NCI-H82 (cell line): ENCODE data around the gene S1PR4.
"Not testable (repeated sequence)": the region's sequence is repeated elsewhere in the genome, so short reads cannot be mapped to it uniquely, and the experiment has no call there.

ENCODE experiments used
- DNase-seq: peaks from one replicate; lab custom pipeline; 2025; lab: John Stamatoyannopoulos, UW

Gene S1PR4

GRCh38 chr19:3153286-3154230 lies 25.0 kb upstream of the S1PR4 start:
- no peak for DNase-seq

DNA sequence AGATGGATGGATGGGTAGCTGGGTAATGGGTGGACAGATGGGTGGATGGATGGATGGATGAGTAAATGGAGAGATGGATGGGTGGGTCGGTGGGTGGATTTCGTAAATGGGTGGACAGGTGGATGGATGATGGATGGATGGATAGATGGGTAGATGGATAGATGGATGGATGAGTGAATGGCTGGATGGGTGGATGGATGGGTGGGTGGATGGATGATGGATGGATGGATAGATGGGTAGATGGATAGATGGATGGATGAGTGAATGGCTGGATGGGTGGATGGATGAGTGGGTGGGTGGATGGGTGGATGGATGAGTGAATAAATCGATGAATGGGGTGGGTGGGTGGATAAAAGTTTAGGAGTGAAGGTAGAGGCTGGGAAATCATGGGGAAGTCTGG lies 24.1 kb upstream of the S1PR4 start:
- DNase-seq = not testable (repeated sequence)

DNA sequence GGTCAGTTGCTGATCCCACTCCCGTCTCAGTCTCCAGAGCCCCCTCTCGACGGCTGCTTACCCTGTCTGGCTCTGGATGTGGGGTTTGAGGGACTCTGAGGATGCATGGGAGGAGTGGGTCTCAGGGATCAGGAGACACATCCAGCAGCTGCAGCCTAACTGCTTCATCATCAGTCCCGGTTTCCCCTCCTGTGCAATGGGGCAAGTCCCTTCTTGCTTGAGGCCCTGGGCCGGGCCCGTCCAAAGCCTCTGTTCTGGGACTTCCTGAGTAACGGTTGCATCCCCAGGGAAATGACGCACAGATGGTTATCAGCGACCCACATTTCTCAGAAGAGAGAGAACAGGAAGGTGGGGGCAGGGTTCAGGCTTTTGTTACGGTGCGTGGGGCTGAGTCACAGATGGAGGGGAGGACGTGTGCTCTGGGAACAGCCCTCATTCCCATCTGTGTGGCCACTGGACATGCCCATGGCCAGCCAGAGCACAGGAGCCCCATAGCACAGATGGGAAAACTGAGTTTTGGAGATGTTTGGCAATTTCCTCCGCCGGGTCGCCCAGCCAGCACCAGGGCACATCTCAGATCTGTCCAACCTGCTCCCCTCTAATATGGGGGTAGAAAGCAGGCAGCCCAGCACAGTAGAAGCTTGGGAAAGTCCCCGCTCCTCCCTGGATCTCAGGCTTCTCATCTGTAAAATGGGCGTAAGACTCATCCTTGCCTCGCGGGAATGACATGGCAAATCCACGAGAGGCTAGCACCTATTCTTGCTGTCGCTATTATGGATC lies 23.4 kb upstream of the S1PR4 start:
- peak; percentile 21 for DNase-seq

DNA sequence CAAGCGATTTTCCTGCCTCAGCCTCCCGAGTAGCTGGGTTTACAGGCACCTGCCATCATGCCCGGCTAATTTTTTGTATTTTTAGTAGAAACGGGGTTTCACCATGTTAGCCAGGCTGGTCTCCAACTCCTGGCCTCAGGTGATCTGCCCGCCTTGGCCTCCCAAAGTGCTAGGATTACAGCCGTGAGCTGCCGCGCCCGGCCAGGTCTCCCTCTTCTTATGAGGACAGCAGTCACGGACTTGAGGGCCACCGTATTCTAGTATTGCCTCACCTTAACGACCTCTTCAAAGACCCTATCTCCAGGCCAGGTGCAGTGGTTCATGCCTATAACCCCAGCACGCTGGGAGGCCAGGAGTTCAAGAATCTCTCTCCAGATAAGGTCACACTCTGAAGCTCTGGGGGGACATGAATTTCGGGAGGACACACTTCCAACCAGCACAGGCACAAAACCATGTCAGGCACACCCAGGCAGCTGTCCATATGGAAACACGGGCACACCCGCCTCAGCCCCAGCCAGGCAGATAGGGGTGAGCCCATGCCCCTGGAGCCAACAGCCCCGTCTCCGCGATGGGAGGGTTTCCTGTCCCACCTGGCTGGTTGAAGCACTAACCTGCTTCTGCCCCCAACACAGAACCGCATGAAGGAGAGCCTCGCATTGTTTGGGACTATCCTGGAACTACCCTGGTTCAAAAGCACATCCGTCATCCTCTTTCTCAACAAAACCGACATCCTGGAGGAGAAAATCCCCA lies 21.3 kb upstream of the S1PR4 start:
- no peak for DNase-seq

DNA sequence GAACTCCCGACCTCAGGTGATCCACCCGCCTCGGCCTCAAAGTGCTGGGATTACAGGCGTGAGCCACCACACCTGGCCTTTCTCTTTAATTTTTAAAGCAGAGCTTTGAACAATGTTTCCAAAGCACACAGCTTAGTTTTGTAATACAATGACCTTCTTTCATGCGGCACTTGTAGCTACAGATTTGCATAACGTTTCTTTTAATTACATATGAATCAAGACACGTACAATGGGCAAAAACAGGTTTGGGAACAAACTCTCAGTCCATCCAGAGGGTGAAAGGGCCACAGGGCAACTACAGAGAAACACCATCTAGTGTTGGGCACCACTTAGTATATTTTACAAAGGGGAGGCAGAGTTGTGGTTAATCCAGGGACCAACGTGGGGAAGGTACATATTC lies 19.0 kb upstream of the S1PR4 start:
- no peak for DNase-seq

DNA sequence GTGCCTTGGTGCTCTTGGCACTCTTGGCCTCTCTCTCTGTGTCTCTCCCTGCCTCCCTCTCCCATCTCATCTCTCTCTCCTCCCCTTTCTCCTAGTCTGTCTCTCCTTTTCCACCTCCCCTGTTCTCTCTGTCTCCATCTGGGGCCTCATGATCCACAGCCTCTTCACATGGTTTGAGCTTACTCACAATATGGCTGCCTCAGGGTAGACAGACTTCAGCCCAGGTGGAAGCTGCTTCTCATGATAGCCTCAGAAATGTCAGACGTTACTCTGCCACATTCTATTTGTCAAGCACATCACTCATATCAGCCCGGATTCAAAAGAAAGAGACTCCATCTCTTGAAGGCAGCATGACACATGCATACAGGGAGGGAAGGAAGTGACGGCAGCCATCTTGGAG lies 18.4 kb upstream of the S1PR4 start:
- DNase-seq = no peak

DNA sequence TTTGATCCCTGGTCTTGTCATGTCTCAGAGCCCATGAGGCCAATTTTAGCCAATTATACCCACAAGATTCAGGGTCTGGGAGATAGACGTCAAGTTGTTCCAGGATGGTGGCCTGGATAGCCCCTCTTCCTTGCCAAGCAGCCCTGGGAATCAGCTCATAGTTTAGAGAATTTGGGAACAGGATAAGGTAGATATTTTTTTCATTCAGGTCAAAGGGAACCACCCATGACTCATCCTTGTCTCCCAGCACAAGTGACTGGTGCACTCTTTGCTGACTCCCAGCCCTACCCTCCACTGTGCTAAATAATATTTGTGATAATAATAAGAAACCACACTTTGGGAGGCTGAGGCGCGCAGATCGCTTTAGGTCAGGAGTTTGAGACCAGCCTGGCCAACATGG lies 17.1 kb upstream of the S1PR4 start:
- no peak for DNase-seq

DNA sequence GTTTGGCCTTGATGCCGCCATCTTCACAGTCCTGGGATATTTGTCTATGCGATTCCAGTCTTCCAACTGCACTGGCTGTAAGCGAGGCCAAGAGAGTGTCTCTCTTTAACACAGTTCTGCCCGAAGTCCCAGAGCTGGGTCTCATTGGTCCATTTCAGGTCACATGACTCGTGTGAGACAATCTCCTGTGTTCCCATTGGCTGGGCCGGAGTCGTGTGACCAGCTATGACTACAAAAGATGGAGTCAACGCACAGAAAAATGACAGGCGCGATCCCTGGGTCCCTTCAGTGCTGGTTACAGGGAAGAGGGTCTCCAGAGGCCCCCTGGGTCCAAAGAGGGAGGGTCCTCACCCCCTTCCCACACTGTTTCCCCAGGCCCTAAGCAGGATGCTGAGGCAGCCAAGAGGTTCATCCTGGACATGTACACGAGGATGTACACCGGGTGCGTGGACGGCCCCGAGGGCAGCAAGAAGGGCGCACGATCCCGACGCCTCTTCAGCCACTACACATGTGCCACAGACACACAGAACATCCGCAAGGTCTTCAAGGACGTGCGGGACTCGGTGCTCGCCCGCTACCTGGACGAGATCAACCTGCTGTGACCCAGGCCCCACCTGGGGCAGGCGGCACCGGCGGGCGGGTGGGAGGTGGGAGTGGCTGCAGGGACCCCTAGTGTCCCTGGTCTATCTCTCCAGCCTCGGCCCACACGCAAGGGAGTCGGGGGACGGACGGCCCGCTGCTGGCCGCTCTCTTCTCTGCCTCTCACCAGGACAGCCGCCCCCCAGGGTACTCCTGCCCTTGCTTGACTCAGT lies 15.9 kb upstream of the S1PR4 start:
- DNase-seq = peak; percentile 34

DNA sequence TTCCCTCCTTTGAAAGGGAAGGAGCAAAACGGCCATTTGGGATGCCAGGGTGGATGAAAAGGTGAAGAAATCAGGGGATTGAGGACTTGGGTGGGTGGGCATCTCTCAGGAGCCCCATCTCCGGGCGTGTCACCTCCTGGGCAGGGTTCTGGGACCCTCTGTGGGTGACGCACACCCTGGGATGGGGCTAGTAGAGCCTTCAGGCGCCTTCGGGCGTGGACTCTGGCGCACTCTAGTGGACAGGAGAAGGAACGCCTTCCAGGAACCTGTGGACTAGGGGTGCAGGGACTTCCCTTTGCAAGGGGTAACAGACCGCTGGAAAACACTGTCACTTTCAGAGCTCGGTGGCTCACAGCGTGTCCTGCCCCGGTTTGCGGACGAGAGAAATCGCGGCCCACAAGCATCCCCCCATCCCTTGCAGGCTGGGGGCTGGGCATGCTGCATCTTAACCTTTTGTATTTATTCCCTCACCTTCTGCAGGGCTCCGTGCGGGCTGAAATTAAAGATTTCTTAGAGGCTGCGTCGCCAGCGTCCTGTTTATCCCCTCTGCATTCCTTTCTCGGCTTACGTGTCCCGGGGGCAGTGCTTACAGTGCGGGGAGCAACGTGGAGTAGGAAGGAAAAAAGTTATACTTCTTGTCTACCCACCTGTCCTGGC lies 15.2 kb upstream of the S1PR4 start:
- DNase-seq = peak; percentile 79

DNA sequence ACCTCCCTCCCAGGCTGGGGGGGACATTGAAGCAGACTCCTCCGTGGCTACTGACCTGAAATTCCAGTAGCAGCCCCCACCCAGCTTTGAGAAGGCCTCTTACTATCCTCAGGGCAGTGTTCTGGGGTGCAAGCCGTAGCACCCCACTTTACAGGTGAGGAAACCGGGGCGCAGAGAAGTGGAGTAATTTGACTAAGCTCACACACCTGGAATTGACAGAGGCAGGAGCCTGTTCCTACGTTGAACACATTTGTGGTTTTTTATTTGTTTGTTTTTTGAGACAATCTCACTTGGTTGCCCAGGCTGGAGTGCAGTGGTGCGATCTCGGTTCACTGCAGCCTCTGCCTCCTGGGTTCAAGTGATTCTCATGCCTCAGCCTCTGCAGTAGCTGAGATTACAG lies 14.6 kb upstream of the S1PR4 start:
- DNase-seq = no peak

DNA sequence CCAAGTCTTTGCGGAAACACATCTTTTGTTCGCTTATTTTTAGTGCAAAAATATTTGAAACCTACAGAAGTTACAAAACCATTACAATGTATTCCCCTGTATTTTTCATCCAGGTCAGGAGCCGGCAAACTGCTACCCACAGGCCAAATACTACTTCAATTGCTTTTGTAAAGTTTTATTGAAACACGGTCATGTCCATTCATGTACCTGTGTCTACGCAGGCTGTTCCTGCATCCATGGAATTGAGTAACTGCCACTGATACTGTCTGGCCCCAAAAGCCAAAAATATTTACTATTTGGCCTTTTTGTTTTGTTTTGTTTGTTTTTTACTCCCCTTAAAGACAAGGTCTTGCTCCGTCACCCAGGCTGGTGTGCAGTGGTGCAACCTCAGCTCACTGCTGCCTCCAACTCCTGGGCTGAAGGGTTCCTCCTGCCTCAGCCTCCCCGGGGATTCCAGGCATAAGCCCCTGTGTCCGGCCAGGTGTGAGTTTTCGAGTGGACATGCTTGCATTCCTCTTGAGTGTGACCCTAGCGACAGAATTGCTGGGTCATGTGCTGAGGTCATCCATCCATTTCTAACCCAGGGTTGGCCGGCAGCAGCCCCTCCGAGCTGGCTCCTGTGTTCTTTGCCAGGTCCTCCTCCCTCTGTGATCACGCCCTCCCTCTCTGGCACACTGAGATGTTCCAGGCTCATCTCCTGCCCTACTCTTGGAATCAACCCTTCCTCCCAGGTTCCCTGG lies 10.9 kb upstream of the S1PR4 start:
- no peak for DNase-seq

DNA sequence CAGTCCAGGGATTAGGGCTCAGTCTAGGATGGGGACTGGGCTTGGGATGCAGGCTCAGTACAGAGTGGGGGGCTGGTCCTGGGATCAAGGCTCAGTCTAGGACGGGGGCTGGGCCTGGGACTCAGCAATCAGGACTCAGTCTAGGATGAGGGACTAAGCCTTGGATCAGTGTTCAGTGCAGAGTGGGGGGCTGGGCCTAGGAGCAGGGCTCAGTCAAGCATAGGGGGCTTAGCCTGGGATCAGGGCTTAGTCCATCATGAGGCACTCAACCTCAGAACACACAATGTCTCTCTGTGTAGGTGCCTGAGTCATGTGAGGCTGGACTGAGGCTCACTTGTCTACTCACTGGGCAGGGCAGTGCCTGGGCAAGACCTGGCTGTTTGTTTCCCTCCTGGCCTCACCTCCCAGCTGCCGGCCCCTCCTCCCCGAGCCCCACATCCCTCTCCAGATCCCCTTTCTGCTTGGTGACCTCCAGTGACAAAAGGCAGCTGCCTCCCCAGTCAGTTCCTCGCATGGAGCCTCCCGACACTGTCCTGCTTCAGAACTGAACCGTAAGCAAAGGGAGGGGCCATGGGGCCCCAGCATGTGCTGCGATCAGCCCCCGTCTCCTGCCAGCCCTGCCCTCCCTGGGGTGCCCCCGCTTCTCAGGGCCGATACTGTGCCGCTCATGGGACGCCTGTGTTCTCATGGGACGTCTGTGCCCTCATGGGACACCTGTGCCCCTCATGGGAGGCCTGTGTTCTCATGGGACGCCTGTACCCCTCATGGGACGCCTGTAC lies 6.5 kb upstream of the S1PR4 start:
- DNase-seq = no peak

DNA sequence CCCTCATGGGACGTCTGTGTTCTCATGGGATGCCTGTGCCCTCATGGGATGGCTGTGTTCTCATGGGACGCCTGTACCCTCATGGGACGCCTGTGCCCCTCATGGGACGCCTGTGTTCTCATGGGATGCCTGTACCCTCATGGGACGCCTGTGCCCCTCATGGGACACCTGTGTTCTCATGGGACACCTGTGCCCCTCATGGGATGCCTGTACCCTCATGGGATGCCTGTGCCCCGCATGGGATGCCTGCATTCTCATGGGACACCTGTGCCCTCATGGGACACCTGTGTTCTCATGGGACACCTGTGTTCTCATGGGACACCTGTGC lies 5.9 kb upstream of the S1PR4 start:
- DNase-seq = not testable (repeated sequence)

DNA sequence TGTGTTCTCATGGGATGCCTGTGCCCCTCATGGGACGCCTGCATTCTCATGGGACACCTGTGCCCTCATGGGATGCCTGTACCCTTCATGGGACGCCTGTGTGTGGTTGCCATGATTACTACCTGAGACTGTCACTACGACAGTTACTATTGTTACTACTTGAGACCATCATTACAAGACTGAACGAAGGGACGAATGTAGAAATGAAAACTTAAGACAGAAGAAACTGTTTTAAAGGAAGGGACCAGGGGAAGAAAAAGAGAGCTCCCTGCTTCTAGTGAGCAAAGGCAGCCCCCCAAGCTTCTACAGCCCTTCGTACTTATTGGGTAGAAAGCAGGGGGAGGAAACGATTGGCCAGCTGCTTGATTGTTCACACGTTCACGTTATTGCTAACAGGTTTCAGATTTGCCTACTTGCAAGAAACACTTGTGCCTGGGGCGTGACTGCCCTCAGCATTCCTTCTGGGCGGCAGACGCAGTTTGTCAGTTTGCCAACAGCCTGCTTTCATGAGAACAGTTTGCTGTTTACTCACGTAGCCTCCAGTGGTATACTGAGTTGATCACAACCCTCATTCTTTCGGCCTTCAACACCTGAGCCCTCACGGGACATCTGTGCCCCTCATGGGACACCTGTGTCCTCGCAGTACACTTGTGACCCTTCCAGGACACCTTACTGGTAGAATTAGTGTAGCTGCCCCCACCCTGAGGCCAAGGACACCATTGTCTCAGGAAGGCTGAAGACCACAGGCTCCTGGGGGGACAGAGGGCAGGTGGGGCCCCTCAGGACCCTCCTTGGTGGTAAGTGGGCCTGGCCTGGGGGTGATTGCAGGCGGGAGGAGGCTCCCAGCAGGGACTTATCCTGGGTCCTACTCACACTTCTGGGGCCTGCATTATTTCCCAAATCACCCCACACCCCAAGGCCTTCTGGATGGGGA lies 2.5 kb upstream of the S1PR4 start:
- DNase-seq = no peak

DNA sequence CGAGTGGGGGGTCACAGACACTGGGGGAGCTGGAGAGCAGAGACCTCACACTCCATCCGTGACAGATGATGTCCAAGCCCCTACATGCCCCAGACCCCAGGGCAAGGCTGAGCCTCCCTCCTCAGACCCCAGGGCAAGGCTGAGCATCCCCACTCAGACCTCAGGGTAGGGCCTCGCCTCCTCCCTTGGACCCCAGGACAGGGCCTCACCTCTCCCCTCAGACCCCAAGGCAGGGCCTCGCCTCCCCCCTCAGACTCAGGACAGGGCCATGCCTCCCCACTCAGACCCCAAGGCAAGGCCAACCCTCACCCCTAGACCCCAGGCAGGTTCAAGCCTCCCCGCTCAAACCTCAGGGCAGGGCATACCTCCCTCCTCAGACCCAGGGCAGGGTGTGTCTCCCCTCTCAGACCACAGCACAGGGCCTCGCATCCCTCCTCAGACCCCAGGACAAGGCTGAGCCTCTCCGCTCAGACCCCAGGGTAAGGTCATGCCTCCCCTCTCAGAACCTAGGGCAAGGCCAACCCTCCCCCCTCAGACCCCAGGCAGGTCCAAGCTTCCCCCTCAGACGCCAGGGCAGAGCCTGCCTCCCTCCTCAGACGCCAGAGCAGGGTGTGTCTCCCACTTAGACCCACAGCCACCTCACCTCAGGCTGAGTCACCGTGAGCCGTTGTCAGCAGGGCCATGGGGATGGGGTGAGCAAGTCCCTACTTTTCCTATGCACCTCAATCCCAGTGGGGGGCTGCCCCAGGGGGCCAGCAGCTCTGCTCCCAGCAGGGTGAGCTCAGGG lies 1.7 kb upstream of the S1PR4 start:
- no peak for DNase-seq

- no peak for DNase-seq
Observed at GRCh38 chr19:3178973-3179738, 587 bp downstream of the S1PR4 start.

GRCh38 chr19:3179739-3180293 lies 1.2 kb downstream of the S1PR4 start:
- no peak for DNase-seq
